ENCODE data around the gene ZNF667.

The ZNF667 gene

GRCh38 chr19:56476651-56477428 is at the start of gene ZNF667:
Gene ZNF667, minus strand, starts transcription at chr19:56477345. Its CDS starts 14,975 bp downstream, at chr19:56462370.
- H3K36me3 ChIP-seq (ENCODE audit: insufficient read depth, low read depth, low read length): no peaks in the 10 kb centered on the region
- no peak within 1 kb of the TSS for H3K4me3 ChIP-seq (ENCODE audit: low read length)
- H3K9me3 ChIP-seq (ENCODE audit: insufficient read depth, low read depth, low read length): peaks cover 94% of the 10 kb centered on the region
- H3K9ac ChIP-seq (ENCODE audit: low read depth, low read length): no peak within 1 kb of the TSS
- no peaks in the 10 kb centered on the region for H3K4me1 ChIP-seq (ENCODE audit: insufficient read depth, low read length)
- no peak within 1 kb of the TSS for H3K27ac ChIP-seq (ENCODE audit: low read length)
- no peaks in the 10 kb centered on the region for H3K27me3 ChIP-seq (ENCODE audit: insufficient read depth, low read length)

DNA sequence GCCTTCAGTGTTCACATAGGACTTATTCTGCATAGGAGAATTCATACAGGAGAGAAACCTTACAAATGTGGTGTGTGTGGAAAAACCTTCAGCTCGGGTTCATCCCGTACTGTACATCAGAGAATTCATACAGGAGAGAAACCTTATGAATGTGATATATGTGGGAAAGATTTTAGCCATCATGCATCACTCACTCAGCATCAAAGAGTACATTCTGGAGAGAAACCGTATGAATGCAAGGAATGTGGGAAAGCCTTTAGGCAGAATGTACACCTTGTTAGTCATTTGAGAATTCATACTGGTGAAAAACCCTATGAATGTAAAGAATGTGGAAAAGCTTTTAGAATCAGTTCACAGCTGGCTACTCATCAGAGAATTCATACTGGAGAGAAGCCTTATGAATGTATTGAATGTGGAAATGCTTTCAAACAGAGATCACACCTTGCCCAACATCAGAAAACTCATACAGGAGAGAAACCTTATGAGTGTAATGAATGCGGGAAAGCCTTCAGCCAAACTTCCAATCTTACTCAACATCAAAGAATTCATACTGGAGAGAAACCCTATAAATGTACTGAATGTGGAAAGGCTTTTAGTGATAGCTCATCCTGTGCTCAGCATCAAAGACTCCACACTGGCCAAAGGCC is 48.2 kb upstream of the ZNF667 start:
- Histone ChIP-seq H3K4me1 (ENCODE audit: insufficient read depth, low read length) (no peaks in the 10 kb centered on the region), H3K27me3 (ENCODE audit: insufficient read depth, low read length) (no peaks in the 10 kb centered on the region), H3K9me3 (ENCODE audit: insufficient read depth, low read depth, low read length) (peaks cover 89% of the 10 kb centered on the region), H3K4me3 (ENCODE audit: low read length) (no peak overlapping the region), H3K9ac (ENCODE audit: low read depth, low read length) (no peak overlapping the region), H3K36me3 (ENCODE audit: insufficient read depth, low read depth, low read length) (no peaks in the 10 kb centered on the region), H3K27ac (ENCODE audit: low read length) (no peak overlapping the region)

DNA sequence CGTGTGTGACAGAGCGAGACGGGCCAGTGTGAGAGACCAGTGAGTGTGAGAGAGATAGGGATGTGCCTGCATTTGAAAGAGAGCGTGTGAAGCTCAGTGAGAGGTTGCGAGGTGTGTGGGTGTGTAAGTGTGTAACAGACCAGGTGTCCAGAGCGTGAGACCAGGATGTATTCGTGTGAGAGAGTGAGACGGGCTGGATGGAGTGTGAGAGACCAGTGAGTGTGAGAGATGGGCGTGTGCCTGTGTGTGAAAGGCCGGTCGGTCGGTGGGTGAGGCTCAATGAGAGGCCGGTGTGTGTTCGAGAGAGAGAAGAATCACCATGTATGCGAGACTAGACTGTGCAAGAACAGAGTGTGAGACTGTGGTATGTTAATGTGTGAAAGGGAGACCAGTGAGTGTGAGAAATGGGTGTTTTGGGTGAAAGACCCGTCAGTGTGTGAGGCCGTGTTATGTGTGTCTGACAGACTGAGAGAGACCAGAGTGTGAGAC is 31.2 kb upstream of the ZNF667 start:
- Histone ChIP-seq H3K4me3 (ENCODE audit: low read length) (peak overlapping the region; percentile 14; the same call in 1 of the 2 replicates), H3K27me3 (ENCODE audit: insufficient read depth, low read length) (no peaks in the 10 kb centered on the region), H3K9ac (ENCODE audit: low read depth, low read length) (no peak overlapping the region), H3K4me1 (ENCODE audit: insufficient read depth, low read length) (no peaks in the 10 kb centered on the region), H3K27ac (ENCODE audit: low read length) (no peak overlapping the region), H3K36me3 (ENCODE audit: insufficient read depth, low read depth, low read length) (no peaks in the 10 kb centered on the region), H3K9me3 (ENCODE audit: insufficient read depth, low read depth, low read length) (peaks cover 92% of the 10 kb centered on the region)

GRCh38 chr19:56507446-56508289 is 30.5 kb upstream of the ZNF667 start, which contains the start of gene ZNF471:
Gene ZNF471, plus strand, starts transcription at chr19:56507855. Its CDS starts 3,717 bp downstream, at chr19:56511572.
- H3K36me3 ChIP-seq (ENCODE audit: insufficient read depth, low read depth, low read length): no peaks in the 10 kb centered on the region
- no peaks in the 10 kb centered on the region for H3K4me1 ChIP-seq (ENCODE audit: insufficient read depth, low read length)
- no peaks in the 10 kb centered on the region for H3K27me3 ChIP-seq (ENCODE audit: insufficient read depth, low read length)
- peak within 1 kb of the TSS; percentile 14; the same call in 1 of the 2 replicates for H3K4me3 ChIP-seq (ENCODE audit: low read length)
- H3K9ac ChIP-seq (ENCODE audit: low read depth, low read length): no peak within 1 kb of the TSS
- H3K27ac ChIP-seq (ENCODE audit: low read length): no peak within 1 kb of the TSS
- peaks cover 92% of the 10 kb centered on the region for H3K9me3 ChIP-seq (ENCODE audit: insufficient read depth, low read depth, low read length)

DNA sequence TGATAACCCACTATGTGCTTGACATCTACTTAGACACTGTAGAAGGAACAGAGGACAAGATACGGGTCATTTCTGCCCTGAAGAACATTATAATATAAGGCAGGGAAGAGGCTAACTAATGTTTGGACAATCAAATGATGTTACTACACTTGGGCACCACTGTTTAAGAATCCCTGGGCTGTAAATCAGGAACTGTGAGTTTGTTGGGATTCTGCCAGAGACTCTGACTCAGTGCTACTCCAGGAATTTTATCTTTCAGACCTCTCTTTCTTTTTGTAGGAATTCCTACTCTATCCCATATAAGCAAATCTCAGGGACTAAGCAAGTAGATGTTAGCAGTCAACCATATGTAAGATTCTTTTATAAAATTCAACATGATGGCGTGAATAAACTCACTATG is 27.4 kb upstream of the ZNF667 start:
- H3K9me3 ChIP-seq (ENCODE audit: insufficient read depth, low read depth, low read length): peaks cover 91% of the 10 kb centered on the region
- H3K27ac ChIP-seq (ENCODE audit: low read length): no peak overlapping the region
- no peak overlapping the region for H3K4me3 ChIP-seq (ENCODE audit: low read length)

GRCh38 chr19:56491399-56491798 is 14.3 kb upstream of the ZNF667 start:
- Histone ChIP-seq H3K27me3 (ENCODE audit: insufficient read depth, low read length) (no peaks in the 10 kb centered on the region), H3K4me3 (ENCODE audit: low read length) (no peak overlapping the region), H3K9ac (ENCODE audit: low read depth, low read length) (no peak overlapping the region), H3K36me3 (ENCODE audit: insufficient read depth, low read depth, low read length) (no peaks in the 10 kb centered on the region), H3K4me1 (ENCODE audit: insufficient read depth, low read length) (no peaks in the 10 kb centered on the region), H3K9me3 (ENCODE audit: insufficient read depth, low read depth, low read length) (peaks cover 92% of the 10 kb centered on the region), H3K27ac (ENCODE audit: low read length) (no peak overlapping the region)

More for the DNA sequence above, 27.4 kb upstream of the ZNF667 start:
- Histone ChIP-seq H3K4me1 (ENCODE audit: insufficient read depth, low read length) (no peaks in the 10 kb centered on the region), H3K27me3 (ENCODE audit: insufficient read depth, low read length) (no peaks in the 10 kb centered on the region), H3K9ac (ENCODE audit: low read depth, low read length) (no peak overlapping the region), H3K36me3 (ENCODE audit: insufficient read depth, low read depth, low read length) (no peaks in the 10 kb centered on the region)

- H3K9ac ChIP-seq (ENCODE audit: low read depth, low read length): no peak overlapping the region
These were observed 539 bp upstream of the ZNF667 start for GRCh38 chr19:56477429-56478338.

DNA sequence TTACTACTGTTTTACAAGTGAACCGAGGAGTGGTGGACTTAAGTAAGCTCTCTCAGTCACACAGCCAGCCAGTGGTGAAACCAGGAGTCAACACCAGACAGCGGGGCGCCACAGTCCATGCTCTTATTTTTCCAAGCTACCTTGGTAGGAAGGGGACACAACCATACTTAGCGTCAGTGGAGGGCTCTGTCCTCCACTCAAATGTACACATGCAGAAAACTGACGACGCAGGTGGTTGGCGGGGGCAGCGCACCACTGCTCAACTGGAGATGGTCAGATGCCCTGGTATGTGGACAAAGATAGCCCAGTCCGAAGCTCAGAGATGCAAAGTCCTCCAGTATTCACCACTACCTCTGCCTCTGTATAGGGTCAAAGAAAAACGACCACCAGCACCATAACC is 1.1 kb downstream of the ZNF667 start:
- Histone ChIP-seq H3K36me3 (ENCODE audit: insufficient read depth, low read depth, low read length) (no peaks in the 10 kb centered on the region), H3K27ac (ENCODE audit: low read length) (no peak overlapping the region), H3K4me1 (ENCODE audit: insufficient read depth, low read length) (no peaks in the 10 kb centered on the region), H3K4me3 (ENCODE audit: low read length) (no peak overlapping the region), H3K9me3 (ENCODE audit: insufficient read depth, low read depth, low read length) (peaks cover 96% of the 10 kb centered on the region), H3K27me3 (ENCODE audit: insufficient read depth, low read length) (no peaks in the 10 kb centered on the region), H3K9ac (ENCODE audit: low read depth, low read length) (no peak overlapping the region)

More at GRCh38 chr19:56477429-56478338, 539 bp upstream of the ZNF667 start:
- H3K4me3 ChIP-seq (ENCODE audit: low read length): no peak overlapping the region
- no peaks in the 10 kb centered on the region for H3K27me3 ChIP-seq (ENCODE audit: insufficient read depth, low read length)
- no peaks in the 10 kb centered on the region for H3K4me1 ChIP-seq (ENCODE audit: insufficient read depth, low read length)
- H3K27ac ChIP-seq (ENCODE audit: low read length): no peak overlapping the region
- H3K36me3 ChIP-seq (ENCODE audit: insufficient read depth, low read depth, low read length): no peaks in the 10 kb centered on the region
- peaks cover 94% of the 10 kb centered on the region for H3K9me3 ChIP-seq (ENCODE audit: insufficient read depth, low read depth, low read length)

- Histone ChIP-seq H3K4me3 (ENCODE audit: low read length) (no peak overlapping the region), H3K36me3 (ENCODE audit: insufficient read depth, low read depth, low read length) (no peaks in the 10 kb centered on the region), H3K4me1 (ENCODE audit: insufficient read depth, low read length) (no peaks in the 10 kb centered on the region), H3K9ac (ENCODE audit: low read depth, low read length) (no peak overlapping the region), H3K9me3 (ENCODE audit: insufficient read depth, low read depth, low read length) (peaks cover 96% of the 10 kb centered on the region), H3K27me3 (ENCODE audit: insufficient read depth, low read length) (no peaks in the 10 kb centered on the region), H3K27ac (ENCODE audit: low read length) (no peak overlapping the region)
These were observed 2.8 kb downstream of the ZNF667 start for GRCh38 chr19:56474308-56474707.

GRCh38 chr19:56441206-56441792 is 35.8 kb downstream of the ZNF667 start:
- Histone ChIP-seq H3K27ac (ENCODE audit: low read length) (no peak overlapping the region), H3K36me3 (ENCODE audit: insufficient read depth, low read depth, low read length) (no peaks in the 10 kb centered on the region), H3K27me3 (ENCODE audit: insufficient read depth, low read length) (no peaks in the 10 kb centered on the region), H3K4me1 (ENCODE audit: insufficient read depth, low read length) (no peaks in the 10 kb centered on the region), H3K9ac (ENCODE audit: low read depth, low read length) (no peak overlapping the region), H3K9me3 (ENCODE audit: insufficient read depth, low read depth, low read length) (peaks cover 82% of the 10 kb centered on the region), H3K4me3 (ENCODE audit: low read length) (no peak overlapping the region)
